Measurements from ENCODE around the gene N4BP3.

- no peak for TF ChIP-seq CTCF (IDR thresholded peaks at IDR 0.05)
- no peak for TF ChIP-seq ZFX (IDR thresholded peaks at IDR 0.05; ENCODE audit: borderline replicate concordance)
These were observed 28.2 kb downstream of the N4BP3 start for GRCh38 chr5:178141550-178141949.
